Measurements from ENCODE around the gene RASSF5. TPM values are rescaled to one million over a fixed set of nuclear protein-coding genes. Genes with fewer than 3 reads are reported as not detected.
"Not testable (repeated sequence)": the region's sequence is repeated elsewhere in the genome, so short reads cannot be mapped to it uniquely, and the experiment has no call there.

RASSF5 gene
- total RNA-seq, 1 donor from 2014 or later = 0.26 TPM

DNA sequence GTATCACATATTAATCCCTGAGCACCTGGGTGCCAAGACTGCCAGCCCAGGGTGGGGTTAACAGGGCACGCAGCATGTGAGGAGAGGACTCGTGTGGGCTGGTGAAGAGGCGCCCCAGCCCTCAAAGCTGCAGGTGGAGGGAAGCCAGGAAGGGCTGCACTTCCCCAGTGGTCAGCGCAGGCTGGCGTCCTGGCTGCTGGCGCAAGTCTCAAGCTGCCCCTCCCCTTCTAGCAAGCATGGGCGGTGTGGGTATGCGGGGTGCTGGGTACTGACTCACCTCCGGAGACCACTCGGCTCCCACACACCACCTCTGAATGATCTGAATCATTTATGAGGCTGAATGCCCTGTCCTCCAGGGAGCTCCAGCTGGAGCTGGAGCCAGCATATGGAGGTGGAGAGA, 60.9 kb downstream of the RASSF5 start:
- DNase-seq (ENCODE audit: low read depth, low spot score) = no peak

GRCh38 chr1:206568779-206569352, 61.5 kb downstream of the RASSF5 start:
- no peak for DNase-seq (ENCODE audit: low read depth, low spot score)

GRCh38 chr1:206569556-206569955, 62.2 kb downstream of the RASSF5 start:
- no peak for DNase-seq (ENCODE audit: low read depth, low spot score)

GRCh38 chr1:206570529-206570928, 63.2 kb downstream of the RASSF5 start:
- peak; percentile 39 for DNase-seq (ENCODE audit: low read depth, low spot score)

DNA sequence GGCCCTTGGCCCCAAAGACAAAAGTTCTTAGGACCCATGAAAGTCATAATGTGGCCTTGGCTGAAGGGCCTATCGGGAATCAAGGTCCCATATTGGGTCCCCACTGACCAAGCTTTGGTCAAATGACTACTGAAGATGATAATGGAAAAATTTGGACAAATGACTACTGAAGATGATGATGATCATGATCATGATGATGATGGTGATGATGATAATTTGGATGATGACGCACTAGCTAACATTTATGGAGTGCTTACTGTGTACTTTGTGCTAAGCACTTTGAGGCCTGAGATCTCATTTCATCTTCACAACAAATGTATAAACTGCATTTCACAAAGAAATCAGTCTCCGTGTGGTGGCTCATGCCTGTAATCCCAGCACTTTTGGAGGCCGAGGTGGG, 65.5 kb downstream of the RASSF5 start:
- DNase-seq (ENCODE audit: low read depth, low spot score) = no peak

- no peak for DNase-seq (ENCODE audit: low read depth, low spot score)
These were observed 66.0 kb downstream of the RASSF5 start for GRCh38 chr1:206573319-206573718.

DNA sequence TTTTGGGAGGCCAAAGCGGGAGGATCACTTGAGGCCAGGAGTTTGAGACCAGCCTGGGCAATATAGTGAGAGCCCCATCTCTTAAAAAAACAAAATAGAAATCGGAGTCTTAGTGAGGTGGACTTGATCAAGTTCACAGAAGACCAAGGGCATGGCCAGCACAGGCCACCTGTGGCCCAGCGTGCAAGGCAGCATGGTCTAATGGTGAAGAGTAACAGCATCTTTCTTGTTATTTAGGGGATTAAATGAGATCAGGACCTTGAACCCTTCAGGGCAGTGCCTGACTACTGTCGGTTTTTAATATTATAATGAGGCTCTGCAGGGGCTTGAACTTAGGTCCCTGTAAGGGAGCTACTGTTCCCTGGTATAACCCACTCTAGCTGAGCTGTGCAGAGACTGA, 66.4 kb downstream of the RASSF5 start:
- no peak for DNase-seq (ENCODE audit: low read depth, low spot score)

- peak; percentile 88 for DNase-seq (ENCODE audit: low read depth, low spot score)
These were observed 68.0 kb downstream of the RASSF5 start for GRCh38 chr1:206575165-206575893.

DNA sequence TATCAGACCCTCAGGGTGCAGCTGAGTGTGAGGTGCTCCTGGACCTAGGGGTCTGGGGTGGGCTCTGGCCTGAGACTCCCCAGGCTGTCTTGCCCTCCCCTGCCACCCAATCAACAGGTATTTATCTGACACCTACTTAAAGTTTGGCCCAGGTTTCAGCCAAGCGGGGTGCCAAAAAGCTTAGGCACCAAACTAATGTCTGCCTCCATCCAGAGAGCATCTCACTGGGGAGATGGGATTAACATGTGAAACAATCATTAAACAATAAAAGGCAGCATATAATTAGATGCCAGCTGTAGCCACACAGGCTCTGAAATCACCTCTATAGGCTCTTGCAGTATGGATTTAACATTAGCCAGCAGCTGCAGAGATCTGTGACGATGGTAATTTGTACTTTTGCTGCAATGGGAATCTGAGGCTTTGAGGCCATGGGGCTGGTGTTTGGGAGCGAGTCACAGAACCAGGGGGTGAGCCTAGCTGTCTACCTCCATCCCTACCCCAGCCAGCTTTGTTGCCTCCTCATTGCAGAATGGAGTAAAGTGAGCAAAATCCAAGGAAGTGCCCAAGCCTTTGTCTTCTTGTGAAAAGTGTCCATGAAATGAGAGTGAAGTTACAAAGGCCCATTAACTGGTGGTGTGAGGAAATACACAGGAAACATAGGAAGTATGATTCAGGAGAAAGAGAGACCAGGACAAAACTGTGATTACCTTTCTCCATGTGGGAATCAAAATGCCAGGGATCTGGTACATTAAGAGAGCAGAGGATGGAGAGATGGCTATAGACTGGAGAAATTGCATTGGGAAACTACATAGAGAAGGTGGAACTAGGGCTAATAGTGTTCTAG, 68.8 kb downstream of the RASSF5 start:
- DNase-seq (ENCODE audit: low read depth, low spot score) = peak; percentile 22

GRCh38 chr1:206577626-206578025, 70.3 kb downstream of the RASSF5 start:
- no peak for DNase-seq (ENCODE audit: low read depth, low spot score)

- DNase-seq (ENCODE audit: low read depth, low spot score) = no peak
These were observed 71.0 kb downstream of the RASSF5 start for GRCh38 chr1:206578068-206578977.

GRCh38 chr1:206578978-206579374, 71.6 kb downstream of the RASSF5 start:
- no peak for DNase-seq (ENCODE audit: low read depth, low spot score)

- no peak for DNase-seq (ENCODE audit: low read depth, low spot score)
These were observed 72.6 kb downstream of the RASSF5 start for GRCh38 chr1:206579747-206580437.

DNA sequence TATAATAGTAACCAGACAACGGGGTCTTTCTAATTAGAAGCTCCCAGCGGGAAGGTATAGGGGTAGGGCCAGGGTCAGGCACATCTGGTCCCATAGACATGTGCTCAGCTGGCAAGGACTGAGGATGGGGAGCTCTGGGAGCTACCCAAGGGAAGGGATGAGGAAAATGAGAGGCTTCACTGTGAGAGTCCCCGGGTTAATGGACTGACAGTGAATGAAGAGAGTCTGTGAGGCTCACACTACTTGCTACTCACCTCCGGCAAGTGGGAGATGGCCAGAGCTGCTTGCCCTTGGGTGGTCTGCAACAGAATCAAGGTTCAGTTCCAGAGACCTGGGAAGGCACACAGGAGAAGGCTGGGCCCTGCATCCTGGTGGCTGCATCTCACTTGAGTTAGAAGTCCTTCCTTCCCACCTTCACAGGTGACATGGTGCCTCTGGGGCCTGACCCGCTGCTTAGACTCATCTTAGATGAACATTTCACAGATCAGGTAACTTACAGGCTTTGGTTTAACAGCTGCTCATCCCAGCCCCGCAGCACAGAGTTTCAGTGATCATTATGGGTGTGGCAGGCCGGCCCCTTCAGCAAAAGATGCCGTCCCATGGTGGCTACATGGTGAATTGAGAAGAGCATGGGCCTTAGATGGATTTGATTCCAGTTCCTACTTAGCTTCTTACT, 73.2 kb downstream of the RASSF5 start:
- DNase-seq (ENCODE audit: low read depth, low spot score) = no peak

DNA sequence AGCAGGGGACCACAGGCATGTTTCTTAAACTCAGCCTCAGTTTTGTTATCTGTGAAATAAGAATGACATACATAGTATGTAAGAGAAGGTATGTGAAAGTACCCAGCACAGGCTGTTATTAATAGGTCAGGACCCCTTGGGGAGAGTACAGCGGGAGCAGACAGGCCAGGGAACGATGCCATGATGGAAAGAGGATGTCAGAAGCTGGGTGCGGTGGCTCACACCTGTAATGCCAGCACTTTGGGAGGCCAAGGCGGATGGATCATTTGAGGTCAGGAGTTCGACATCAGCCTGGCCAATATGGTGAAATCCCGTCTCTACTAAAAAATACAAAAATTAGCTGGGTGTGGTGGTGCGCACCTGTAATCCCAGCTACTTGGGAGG, 73.8 kb downstream of the RASSF5 start:
- DNase-seq (ENCODE audit: low read depth, low spot score) = not testable (repeated sequence)

DNA sequence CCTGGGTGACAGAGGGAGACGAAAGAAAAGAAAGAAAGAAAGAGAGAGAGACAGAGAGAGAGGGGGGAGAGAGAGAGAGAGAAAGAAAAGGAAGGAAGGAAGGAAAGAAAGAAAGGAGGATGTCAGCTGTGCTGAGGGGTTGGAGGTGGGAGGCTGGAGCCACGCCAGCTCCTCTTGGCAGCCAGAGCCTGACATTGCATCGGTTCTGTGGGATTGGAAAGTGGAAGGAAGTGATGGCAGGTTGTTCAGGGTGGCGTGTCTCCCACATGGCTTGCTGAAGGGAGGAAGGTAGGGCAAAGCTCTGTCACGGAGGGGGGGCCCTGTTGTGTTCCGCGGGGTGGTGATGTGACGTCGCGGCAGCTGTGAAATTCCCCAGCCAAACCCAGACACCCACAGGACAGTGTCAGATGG, 74.2 kb downstream of the RASSF5 start:
- DNase-seq (ENCODE audit: low read depth, low spot score) = no peak

GRCh38 chr1:206582537-206582936, 75.2 kb downstream of the RASSF5 start:
- DNase-seq (ENCODE audit: low read depth, low spot score) = no peak

DNA sequence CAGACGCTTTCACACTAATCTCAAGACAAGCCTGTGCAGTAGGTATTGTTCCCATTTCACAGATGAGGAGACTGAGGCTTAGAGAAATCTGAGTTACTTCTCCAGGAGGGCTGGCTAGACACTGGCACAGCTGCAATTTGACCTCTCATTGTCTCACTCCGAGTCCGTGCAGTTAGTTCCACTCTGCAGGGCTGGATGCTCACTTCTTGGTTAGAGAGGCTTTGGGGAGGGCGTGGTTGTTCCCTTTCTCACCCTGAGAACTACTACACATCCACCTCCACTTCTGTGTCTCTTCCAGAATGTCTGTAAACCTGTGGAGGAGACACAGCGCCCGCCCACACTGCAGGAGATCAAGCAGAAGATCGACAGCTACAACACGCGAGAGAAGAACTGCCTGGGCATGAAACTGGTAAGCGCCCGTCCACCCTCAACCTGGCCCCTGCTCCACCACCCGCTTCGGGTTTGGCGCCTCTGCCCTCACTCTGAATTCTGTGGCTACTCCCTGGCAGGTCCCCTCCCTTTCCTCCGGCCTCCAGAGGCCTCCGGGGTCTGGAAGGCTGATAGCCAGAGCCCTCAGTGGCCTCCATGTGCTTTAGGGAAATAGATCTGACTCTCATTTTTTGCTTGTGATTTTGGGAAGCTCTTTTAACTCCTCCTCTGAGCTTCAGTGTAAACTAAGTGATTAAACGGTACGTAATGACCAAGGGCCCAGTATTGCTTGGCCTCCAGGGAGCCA, 75.8 kb downstream of the RASSF5 start:
- DNase-seq (ENCODE audit: low read depth, low spot score) = no peak

Data from pulmonary artery endothelial cell (primary cell).